ENCODE results near the gene SCAMP3.

DNA sequence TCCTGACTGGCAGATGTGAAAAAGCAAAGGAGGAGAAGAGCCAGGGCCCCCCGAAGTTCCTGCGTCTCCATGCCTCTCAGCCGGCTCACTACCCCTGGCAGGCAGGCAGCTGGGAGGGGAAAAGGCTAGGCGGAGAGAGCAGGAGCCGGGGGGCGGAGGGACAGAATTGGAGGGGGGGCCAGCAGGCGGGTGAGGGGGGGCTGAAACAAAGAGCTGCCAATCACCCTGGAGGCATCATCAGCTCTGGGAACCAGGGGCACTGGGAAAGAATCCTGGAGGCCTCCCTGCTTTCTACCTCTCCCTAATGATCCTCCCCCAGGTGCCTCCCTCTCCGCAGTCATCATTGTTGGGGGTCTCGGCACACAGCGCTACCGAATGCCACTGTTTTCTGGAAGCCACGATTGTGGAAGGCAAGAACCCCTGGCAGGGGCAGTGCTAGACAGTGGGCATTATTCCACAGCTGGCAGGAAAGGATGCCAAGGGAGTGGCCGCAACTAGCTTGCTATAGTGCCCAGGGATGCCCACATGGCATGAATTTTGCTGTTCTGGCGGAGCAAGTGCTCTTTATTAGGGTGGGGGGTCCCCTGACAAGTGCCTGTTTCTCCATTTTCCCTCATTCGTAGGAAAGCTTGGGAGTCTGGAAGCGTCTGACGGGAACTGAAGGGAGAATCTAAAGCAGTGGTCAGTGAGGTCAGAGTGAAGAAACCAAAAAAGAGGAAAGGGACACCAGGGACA, 54.2 kb downstream of the SCAMP3 start, which contains the start of gene THBS3:
- no peak for TF ChIP-seq ARNT (IDR thresholded peaks at IDR 0.05)
- TF ChIP-seq LEF1 (IDR thresholded peaks at IDR 0.05; ENCODE audit: borderline replicate concordance) = no peak
- TF ChIP-seq NFRKB (IDR thresholded peaks at IDR 0.05) = no peak
- TF ChIP-seq, protein P1, sequence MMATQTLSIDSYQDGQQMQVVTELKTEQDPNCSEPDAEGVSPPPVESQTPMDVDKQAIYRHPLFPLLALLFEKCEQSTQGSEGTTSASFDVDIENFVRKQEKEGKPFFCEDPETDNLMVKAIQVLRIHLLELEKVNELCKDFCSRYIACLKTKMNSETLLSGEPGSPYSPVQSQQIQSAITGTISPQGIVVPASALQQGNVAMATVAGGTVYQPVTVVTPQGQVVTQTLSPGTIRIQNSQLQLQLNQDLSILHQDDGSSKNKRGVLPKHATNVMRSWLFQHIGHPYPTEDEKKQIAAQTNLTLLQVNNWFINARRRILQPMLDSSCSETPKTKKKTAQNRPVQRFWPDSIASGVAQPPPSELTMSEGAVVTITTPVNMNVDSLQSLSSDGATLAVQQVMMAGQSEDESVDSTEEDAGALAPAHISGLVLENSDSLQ (IDR thresholded peaks at IDR 0.05) = peak; percentile 31
- no peak for TF ChIP-seq SUZ12 (IDR thresholded peaks at IDR 0.05)
- no peak for TF ChIP-seq FOXM1 (IDR thresholded peaks at IDR 0.05; ENCODE audit: borderline replicate concordance)
- TF ChIP-seq ZNF384 (IDR thresholded peaks at IDR 0.05) = no peak
